Endothelial cell of umbilical vein (primary cell): ENCODE measurements around the gene SGK1. TPM values are rescaled to one million over a fixed set of nuclear protein-coding genes. Genes with fewer than 3 reads are reported as not detected.

Source experiments
- BruUV-seq: library from RNA; stranded (reverse); fragments of 400-500 nt; replicated peaks from 2 replicates; lab custom pipeline; 2021; lab: Mats Ljungman, UMichigan
- CTCF ChIA-PET: fragments of 300-600, 350-600 bp; sonication (Branson Sonifier 250); formaldehyde crosslinking; loops from one replicate; lab custom pipeline; 2021; ENCODE audit warnings: antibody characterized with exemption, inconsistent platforms; lab: Charles Lee
- POLR2A ChIA-PET: fragments of 300-600, 350-600 bp; sonication (Branson Sonifier 250); formaldehyde crosslinking; loops from one replicate; lab custom pipeline; 2021; ENCODE audit warnings: antibody characterized with exemption, inconsistent platforms; lab: Charles Lee
- DNase-seq: peaks from one replicate; pipeline ENCODE4 v3.0.0-alpha.2; 2011; ENCODE audit warnings: low read depth, low spot score
- FAIRE-seq: peaks from 2 replicates; lab custom pipeline; 2011; peaks lifted over from hg19 to GRCh38; lab: Jason Lieb, UNC
- H2AFZ ChIP-seq: 2 replicates; pipeline ENCODE4 v1.6.0; 2012; ENCODE audit warnings: low read depth, low read length, control low read depth, inconsistent platforms
- H3K27ac ChIP-seq: 2 replicates; pipeline ENCODE4 v1.5.1; 2011; ENCODE audit warnings: low read depth, mild to moderate bottlenecking, control low read depth, low read length, moderate library complexity; ENCODE audit not compliant: insufficient read depth
- H3K27me3 ChIP-seq, 2 experiments: 2 replicates each; pipeline versions ENCODE4 v1.6.0 to v1.6.1; 2011; ENCODE audit warnings: low read length in 2 of 2, mixed read lengths in 1 of 2; ENCODE audit not compliant: control insufficient read depth in 2 of 2, insufficient read depth in 2 of 2
- H3K36me3 ChIP-seq, 2 experiments: 2 replicates in 1 of 2; 3 replicates in 1 of 2; pipeline ENCODE4 v1.5.1; 2011; ENCODE audit warnings: low read length in 2 of 2, mild to moderate bottlenecking in 1 of 2, moderate library complexity in 1 of 2; ENCODE audit not compliant: control insufficient read depth in 2 of 2, insufficient read depth in 2 of 2; ENCODE audit errors: extremely low read depth in 1 of 2
- H3K4me1 ChIP-seq: 3 replicates; pipeline ENCODE4 v1.5.1; 2011; ENCODE audit warnings: mild to moderate bottlenecking, low read length; ENCODE audit not compliant: control insufficient read depth, insufficient read depth; ENCODE audit errors: extremely low read depth
- H3K4me2 ChIP-seq: 2 replicates; pipeline ENCODE4 v1.6.1; 2011; ENCODE audit warnings: low read length, control low read depth, mixed read lengths; ENCODE audit not compliant: insufficient read depth
- H3K4me3 ChIP-seq, 3 experiments: fragments of 200-600 bp in 1 of 3; sonication (generic), shearing (Covaris generic) in 1 of 3; replicated peaks in 1 of 3; 2 replicates each; pipeline ENCODE4 v1.5.1; 2011 to 2016; ENCODE audit warnings: control low read depth in 3 of 3, low read length in 3 of 3, mild to moderate bottlenecking in 2 of 3, inconsistent platforms in 1 of 3, low read depth in 1 of 3, moderate library complexity in 1 of 3; ENCODE audit not compliant: insufficient read depth in 1 of 3
- H3K79me2 ChIP-seq: 2 replicates; pipeline ENCODE4 v1.6.0; 2012; ENCODE audit warnings: low read length, inconsistent platforms; ENCODE audit not compliant: control insufficient read depth, insufficient read depth
- H3K9ac ChIP-seq: replicated peaks from 2 replicates; pipeline ENCODE3; 2011; ENCODE audit warnings: low read length, control low read depth; ENCODE audit not compliant: insufficient read depth; ENCODE audit errors: extremely low read depth
- H3K9me1 ChIP-seq: replicated peaks from 3 replicates; pipeline ENCODE4 v1.6.0; 2011; ENCODE audit warnings: mild to moderate bottlenecking, low read length; ENCODE audit not compliant: control insufficient read depth, insufficient read depth; ENCODE audit errors: extremely low read depth
- H3K9me3 ChIP-seq: replicated peaks from 2 replicates; pipeline ENCODE4 v1.5.1; 2012; ENCODE audit warnings: low read length, inconsistent platforms; ENCODE audit not compliant: control insufficient read depth, insufficient read depth
- H4K20me1 ChIP-seq: replicated peaks from 2 replicates; pipeline ENCODE3; 2011; ENCODE audit warnings: mild to moderate bottlenecking, low read length; ENCODE audit not compliant: control insufficient read depth, insufficient read depth; ENCODE audit errors: extremely low read depth
- EZH2 ChIP-seq: IDR thresholded peaks from 2 replicates; pipeline ENCODE4 v1.6.1; 2012; ENCODE audit warnings: borderline replicate concordance, low read depth, mild to moderate bottlenecking, moderate library complexity, low read length, inconsistent platforms; ENCODE audit not compliant: severe bottlenecking
- FOS ChIP-seq: IDR thresholded peaks from 2 replicates; pipeline ENCODE4 v1.6.1; 2011; ENCODE audit warnings: mild to moderate bottlenecking, low read length, moderate library complexity, borderline replicate concordance; ENCODE audit not compliant: insufficient read depth
- GATA2 ChIP-seq: IDR thresholded peaks from 2 replicates; pipeline ENCODE4 v1.7.0; 2011; ENCODE audit warnings: low read depth, mild to moderate bottlenecking, moderate library complexity, mixed read lengths, low read length; ENCODE audit not compliant: insufficient read length, insufficient read depth
- MYC ChIP-seq: IDR thresholded peaks from one replicate; pipeline ENCODE4 v1.6.1; 2011; ENCODE audit warnings: mild to moderate bottlenecking, low read depth, low read length
- POLR2A ChIP-seq: IDR thresholded peaks from 2 replicates; pipeline ENCODE4 v1.6.1; 2012; ENCODE audit warnings: low read depth, mild to moderate bottlenecking, control low read depth, low read length
- POLR2AphosphoS5 ChIP-seq: IDR thresholded peaks from 2 replicates; pipeline ENCODE4 v1.6.1; 2012; ENCODE audit warnings: low read depth, mild to moderate bottlenecking, control low read depth, low read length, moderate library complexity; ENCODE audit not compliant: insufficient read depth
- dilution Hi-C: fragments of 300-500 bp; cut with MboI; formaldehyde crosslinking; loops from one replicate; pipeline ENCODE4 v1.15.0; 2019; ENCODE audit warnings: low sequenced_read_pairs; ENCODE audit not compliant: extremely low pct_ligation_motif_present
- intact Hi-C: fragments of 100-400 bp; cut with micrococcal nuclease; formaldehyde crosslinking; loops from one replicate; pipeline ENCODE4 v1.10.0; 2022
- polyA plus RNA-seq, 4 experiments: library from polyadenylated mRNA; depleted of rRNA in 3 of 4; stranded (reverse) in 3 of 4; unstranded in 1 of 4; fragments of >200 nt; gene quantifications; 2 replicates each; pipeline versions ENCODE4 v1.2.1 to v1.2.3, GENCODE V29; 2011 to 2012; ENCODE audit warnings: missing spikeins in 1 of 4
- total RNA-seq: library from RNA; stranded (reverse); gene quantifications from 2 replicates; pipeline ENCODE4 v1.2.3, GENCODE V29; 2021
- TF ChIP-seq, protein P1 (sequence below): IDR thresholded peaks from 2 replicates; pipeline ENCODE4 v1.6.1; 2011; ENCODE audit not compliant: insufficient read depth, insufficient read length
- TF ChIP-seq, protein P2 (sequence below), 2 donors: IDR thresholded peaks; 1 replicate in 1 of 2; 2 replicates in 1 of 2; pipeline ENCODE4 v1.5.1; 2011; ENCODE audit warnings: low read length in 2 of 2, mild to moderate bottlenecking in 2 of 2, moderate library complexity in 2 of 2, control low read depth in 1 of 2, inconsistent platforms in 1 of 2, low read depth in 1 of 2; ENCODE audit not compliant: insufficient read depth in 1 of 2; ENCODE audit errors: extremely low read depth in 1 of 2

SGK1 gene
- total and polyA plus RNA-seq, 2 donors (not counting 3 experiments of a cell fraction or from before 2014, with no cell fraction given): 121 to 128 TPM

DNA sequence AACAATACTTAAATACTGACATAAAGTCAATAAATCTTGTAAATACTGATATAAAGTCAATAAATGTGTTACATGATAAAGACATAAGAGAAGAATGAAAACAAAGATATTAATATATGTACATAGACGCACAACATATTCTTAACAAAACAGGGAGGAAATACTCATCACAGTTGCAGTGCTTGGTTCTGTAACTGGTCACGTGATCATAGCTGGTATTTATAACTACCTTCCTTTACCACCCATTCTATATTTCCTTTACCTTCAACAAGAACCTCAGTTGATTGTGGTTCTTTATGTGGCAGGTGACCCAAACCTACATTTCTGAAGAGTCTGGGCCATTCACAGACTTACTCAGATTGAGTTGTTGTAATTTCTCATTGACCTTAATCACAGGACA is 131.6 kb downstream of the SGK1 start:
- Histone ChIP-seq H3K4me2 (no peak overlapping the region), H3K79me2 (no peaks in the 10 kb centered on the region), H3K36me3 (no peaks in the 10 kb centered on the region), H3K9ac (no peak overlapping the region), H3K27ac (no peak overlapping the region), H3K9me1 (no peaks in the 10 kb centered on the region), H3K9me3 (no peaks in the 10 kb centered on the region), H2AFZ (no peak overlapping the region), H3K27me3 (no peaks in the 10 kb centered on the region), H3K4me1 (no peaks in the 10 kb centered on the region), H3K4me3 (no peak overlapping the region), H4K20me1 (no peaks in the 10 kb centered on the region)
- FAIRE-seq (no peak), DNase-seq (no peak)
- ChIA-PET CTCF (interaction anchor here (1.2 kb wide), 1 partner anchor 8 kb away, joined by 3 read pairs; no protein-coding TSS in a partner anchor), POLR2A (no interaction called here)
- no peak for TF ChIP-seq EZH2
- TF ChIP-seq POLR2AphosphoS5: no peak
- TF ChIP-seq, protein P1, sequence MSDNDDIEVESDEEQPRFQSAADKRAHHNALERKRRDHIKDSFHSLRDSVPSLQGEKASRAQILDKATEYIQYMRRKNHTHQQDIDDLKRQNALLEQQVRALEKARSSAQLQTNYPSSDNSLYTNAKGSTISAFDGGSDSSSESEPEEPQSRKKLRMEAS: no peak
- TF ChIP-seq FOS: no peak
- TF ChIP-seq POLR2A: no peak
- dilution Hi-C loops: no loop called here
- BruUV-seq: no TSS peak
- intact Hi-C loops: no loop called here

DNA sequence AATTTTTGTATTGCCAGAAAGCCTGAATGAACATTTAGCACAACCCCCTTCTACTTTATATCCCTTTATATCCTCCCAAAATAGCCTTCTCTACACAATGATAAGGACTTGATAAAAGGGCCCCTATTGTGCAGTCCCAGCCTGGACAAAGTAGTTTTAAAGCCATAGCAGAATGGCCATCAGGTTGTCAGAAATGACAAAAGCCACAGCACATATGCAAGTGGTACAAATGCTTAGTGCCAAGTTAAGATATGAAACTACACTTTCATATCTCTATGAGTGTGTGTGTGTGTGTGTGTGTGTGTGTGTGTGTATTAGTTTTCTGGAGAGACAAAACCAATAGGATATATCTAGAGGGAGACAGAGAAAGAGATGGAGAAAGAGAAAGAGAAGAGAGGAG is 132.6 kb downstream of the SGK1 start:
- Histone ChIP-seq H3K27me3 (no peaks in the 10 kb centered on the region), H3K4me3 (no peak overlapping the region), H3K79me2 (no peaks in the 10 kb centered on the region), H2AFZ (no peak overlapping the region), H3K36me3 (no peaks in the 10 kb centered on the region), H3K4me2 (no peak overlapping the region), H3K9ac (no peak overlapping the region), H4K20me1 (no peaks in the 10 kb centered on the region), H3K4me1 (no peaks in the 10 kb centered on the region), H3K9me3 (no peaks in the 10 kb centered on the region), H3K9me1 (no peaks in the 10 kb centered on the region), H3K27ac (no peak overlapping the region)
- TF ChIP-seq FOS (no peak), POLR2AphosphoS5 (no peak), EZH2 (no peak), POLR2A (no peak), GATA2 (no peak), MYC (no peak)
- TF ChIP-seq, protein P2, sequence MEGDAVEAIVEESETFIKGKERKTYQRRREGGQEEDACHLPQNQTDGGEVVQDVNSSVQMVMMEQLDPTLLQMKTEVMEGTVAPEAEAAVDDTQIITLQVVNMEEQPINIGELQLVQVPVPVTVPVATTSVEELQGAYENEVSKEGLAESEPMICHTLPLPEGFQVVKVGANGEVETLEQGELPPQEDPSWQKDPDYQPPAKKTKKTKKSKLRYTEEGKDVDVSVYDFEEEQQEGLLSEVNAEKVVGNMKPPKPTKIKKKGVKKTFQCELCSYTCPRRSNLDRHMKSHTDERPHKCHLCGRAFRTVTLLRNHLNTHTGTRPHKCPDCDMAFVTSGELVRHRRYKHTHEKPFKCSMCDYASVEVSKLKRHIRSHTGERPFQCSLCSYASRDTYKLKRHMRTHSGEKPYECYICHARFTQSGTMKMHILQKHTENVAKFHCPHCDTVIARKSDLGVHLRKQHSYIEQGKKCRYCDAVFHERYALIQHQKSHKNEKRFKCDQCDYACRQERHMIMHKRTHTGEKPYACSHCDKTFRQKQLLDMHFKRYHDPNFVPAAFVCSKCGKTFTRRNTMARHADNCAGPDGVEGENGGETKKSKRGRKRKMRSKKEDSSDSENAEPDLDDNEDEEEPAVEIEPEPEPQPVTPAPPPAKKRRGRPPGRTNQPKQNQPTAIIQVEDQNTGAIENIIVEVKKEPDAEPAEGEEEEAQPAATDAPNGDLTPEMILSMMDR (IDR thresholded peaks at IDR 0.05; ENCODE audit: extremely low read depth in 1 of 2, insufficient read depth in 1 of 2, low read depth in 1 of 2, low read length in 2 of 2): no peak
- ChIA-PET CTCF (no interaction called here), POLR2A (no interaction called here)
- dilution Hi-C loops: no loop called here
- intact Hi-C loops: no loop called here
- DNase-seq (no peak), FAIRE-seq (no peak)
- no TSS peak for BruUV-seq
